Astrocyte of the cerebellum (primary cell): ENCODE data around the gene EPX.

Experiments
- DNase-seq: peaks from one replicate; pipeline ENCODE4 v3.0.0-alpha.2; 2011; ENCODE audit warnings: low read depth
- H3K4me3 ChIP-seq: 2 replicates; pipeline ENCODE4 v1.5.1; 2011; ENCODE audit warnings: mild to moderate bottlenecking, low read depth, low read length, moderate library complexity
- in situ Hi-C: cut with HindIII; loops from 2 replicates; pipeline ENCODE4 v1.10.0; 2017; ENCODE audit warnings: low sequenced_read_pairs
- TF ChIP-seq, protein P1 (sequence below): IDR thresholded peaks from 2 replicates; pipeline ENCODE4 v1.5.1; 2012; ENCODE audit warnings: low read length, low read depth, moderate library complexity, mild to moderate bottlenecking; ENCODE audit errors: missing control alignments

Gene EPX

DNA sequence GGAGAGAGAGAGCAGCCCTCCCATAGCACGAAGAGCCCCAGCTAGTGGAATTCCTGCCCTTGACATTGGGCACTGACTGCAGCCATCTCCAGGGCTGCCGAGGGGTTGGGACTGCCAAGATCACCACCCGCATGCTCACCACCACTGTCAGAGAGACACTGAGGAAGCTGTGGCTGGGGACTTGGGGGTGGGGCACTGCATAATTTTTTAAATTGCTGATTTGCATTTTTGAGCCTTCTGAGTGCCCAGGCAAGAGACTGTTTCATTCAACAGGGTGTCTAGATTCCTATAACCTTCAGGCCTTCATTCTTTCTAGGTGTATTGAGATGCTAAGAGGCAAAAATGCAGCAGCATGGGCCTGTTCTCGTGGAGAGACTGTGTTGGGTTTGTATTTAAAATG, 9.0 kb upstream of the EPX start:
- in situ Hi-C loops: no loop called here
- TF ChIP-seq, protein P1, sequence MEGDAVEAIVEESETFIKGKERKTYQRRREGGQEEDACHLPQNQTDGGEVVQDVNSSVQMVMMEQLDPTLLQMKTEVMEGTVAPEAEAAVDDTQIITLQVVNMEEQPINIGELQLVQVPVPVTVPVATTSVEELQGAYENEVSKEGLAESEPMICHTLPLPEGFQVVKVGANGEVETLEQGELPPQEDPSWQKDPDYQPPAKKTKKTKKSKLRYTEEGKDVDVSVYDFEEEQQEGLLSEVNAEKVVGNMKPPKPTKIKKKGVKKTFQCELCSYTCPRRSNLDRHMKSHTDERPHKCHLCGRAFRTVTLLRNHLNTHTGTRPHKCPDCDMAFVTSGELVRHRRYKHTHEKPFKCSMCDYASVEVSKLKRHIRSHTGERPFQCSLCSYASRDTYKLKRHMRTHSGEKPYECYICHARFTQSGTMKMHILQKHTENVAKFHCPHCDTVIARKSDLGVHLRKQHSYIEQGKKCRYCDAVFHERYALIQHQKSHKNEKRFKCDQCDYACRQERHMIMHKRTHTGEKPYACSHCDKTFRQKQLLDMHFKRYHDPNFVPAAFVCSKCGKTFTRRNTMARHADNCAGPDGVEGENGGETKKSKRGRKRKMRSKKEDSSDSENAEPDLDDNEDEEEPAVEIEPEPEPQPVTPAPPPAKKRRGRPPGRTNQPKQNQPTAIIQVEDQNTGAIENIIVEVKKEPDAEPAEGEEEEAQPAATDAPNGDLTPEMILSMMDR: no peak
- H3K4me3 ChIP-seq: no peak overlapping the region
- no peak for DNase-seq

GRCh38 chr17:58184308-58184985, 8.1 kb upstream of the EPX start:
- peak; percentile 86 for DNase-seq
- TF ChIP-seq, protein P1: no peak
- in situ Hi-C loops: no loop called here
- no peak overlapping the region for H3K4me3 ChIP-seq

GRCh38 chr17:58184986-58185761, 7.4 kb upstream of the EPX start:
- in situ Hi-C loops: no loop called here
- DNase-seq: no peak
- TF ChIP-seq, protein P1: no peak
- H3K4me3 ChIP-seq: no peak overlapping the region

- TF ChIP-seq, protein P1: no peak
- in situ Hi-C loops: no loop called here
- no peak overlapping the region for H3K4me3 ChIP-seq
- no peak for DNase-seq
Measured at GRCh38 chr17:58186591-58186990, 5.9 kb upstream of the EPX start.

GRCh38 chr17:58187063-58187462, 5.5 kb upstream of the EPX start:
- TF ChIP-seq, protein P1: no peak
- in situ Hi-C loops: no loop called here
- H3K4me3 ChIP-seq: no peak overlapping the region
- DNase-seq: no peak

- DNase-seq: no peak
- in situ Hi-C loops: no loop called here
- H3K4me3 ChIP-seq: no peak overlapping the region
- TF ChIP-seq, protein P1: no peak
Measured at GRCh38 chr17:58187675-58188074, 4.9 kb upstream of the EPX start.
